SK-N-SH (cell line): ENCODE measurements around the gene RLBP1. TPM values are rescaled to one million over a fixed set of nuclear protein-coding genes. Genes with fewer than 3 reads are reported as not detected.

Experiments used
- CTCF ChIA-PET: fragments of 300-600, 350-600 bp; formaldehyde crosslinking; extraction: SDS; loops from one replicate; lab custom pipeline; 2021; lab: Yijun Ruan, JAX
- POLR2A ChIA-PET: fragments of 350-600 bp; sonication (Branson Sonifier 250); formaldehyde crosslinking; extraction: SDS; loops from one replicate; lab custom pipeline; 2020; ENCODE audit warnings: antibody characterized with exemption, inconsistent platforms; lab: Yijun Ruan, JAX
- DNase-seq: peaks from one replicate; pipeline ENCODE4 v3.0.0; 2012
- H2AFZ ChIP-seq: fragments of 200-600 bp; sonication (generic); 2 replicates; pipeline ENCODE4 v1.8.1; 2016; ENCODE audit warnings: antibody characterized with exemption, mild to moderate bottlenecking, low read depth
- H3F3A ChIP-seq: fragments of 200-600 bp; sonication (generic); replicated peaks from 2 replicates; pipeline ENCODE3; 2016; ENCODE audit warnings: antibody characterized with exemption, mild to moderate bottlenecking; ENCODE audit not compliant: insufficient read depth
- H3K27ac ChIP-seq, 2 experiments: fragments of 200-500 bp in 1 of 2; fragments of 200-600 bp in 1 of 2; sonication (Bioruptor generic) in 1 of 2; sonication (generic), shearing (Covaris generic) in 1 of 2; 2 replicates each; pipeline versions ENCODE4 v1.5.1 to v1.6.1; 2014 to 2016; ENCODE audit warnings: low read depth in 2 of 2, inconsistent platforms in 1 of 2, low read length in 1 of 2, mild to moderate bottlenecking in 1 of 2, mixed read lengths in 1 of 2
- H3K27me3 ChIP-seq: fragments of 200-600 bp; sonication (generic), shearing (Covaris generic); 2 replicates; pipeline ENCODE4 v1.6.1; 2016; ENCODE audit warnings: mixed run types; ENCODE audit not compliant: insufficient read depth
- H3K36me3 ChIP-seq, 2 experiments: fragments of 200-500 bp in 1 of 2; fragments of 200-600 bp in 1 of 2; sonication (Bioruptor generic) in 1 of 2; sonication (generic) in 1 of 2; replicated peaks in 1 of 2; 2 replicates each; pipeline versions ENCODE3 to v1.5.1; 2014 to 2016; ENCODE audit warnings: low read length in 1 of 2, mild to moderate bottlenecking in 1 of 2; ENCODE audit not compliant: insufficient read depth in 2 of 2, control insufficient read depth in 1 of 2
- H3K4me1 ChIP-seq, 2 experiments: fragments of 200-500 bp in 1 of 2; fragments of 200-600 bp in 1 of 2; sonication (Bioruptor generic) in 1 of 2; sonication (generic), shearing (Covaris generic) in 1 of 2; 2 replicates each; pipeline versions ENCODE4 v1.5.1 to v1.6.1; 2014 to 2016; ENCODE audit warnings: low read depth in 1 of 2, low read length in 1 of 2, mixed run types in 1 of 2; ENCODE audit not compliant: insufficient read depth in 2 of 2, control insufficient read depth in 1 of 2
- H3K4me2 ChIP-seq: fragments of 200-600 bp; sonication (generic), shearing (Covaris generic); 2 replicates; pipeline ENCODE4 v1.6.1; 2017; ENCODE audit warnings: mixed run types
- H3K4me3 ChIP-seq, 2 experiments: fragments of 200-500 bp in 1 of 2; fragments of 200-600 bp in 1 of 2; sonication (Bioruptor generic) in 1 of 2; sonication (generic), shearing (Covaris generic) in 1 of 2; 2 replicates each; pipeline versions ENCODE4 v1.5.1 to v1.8.1; 2014 to 2016; ENCODE audit warnings: low read depth in 2 of 2, inconsistent platforms in 1 of 2, low read length in 1 of 2, mild to moderate bottlenecking in 1 of 2, mixed read lengths in 1 of 2, moderate library complexity in 1 of 2
- H3K79me2 ChIP-seq: fragments of 200-600 bp; sonication (generic); 2 replicates; pipeline ENCODE4 v1.8.1; 2017; ENCODE audit warnings: mild to moderate bottlenecking; ENCODE audit not compliant: insufficient read depth
- H3K9ac ChIP-seq: fragments of 200-600 bp; sonication (generic); 2 replicates; pipeline ENCODE4 v1.6.1; 2017; ENCODE audit warnings: mixed run types
- H3K9me2 ChIP-seq: fragments of 200-600 bp; sonication (generic); 2 replicates; pipeline ENCODE4 v1.6.1; 2017; ENCODE audit warnings: mixed run types
- H3K9me3 ChIP-seq: fragments of 200-600 bp; sonication (generic); 2 replicates; pipeline ENCODE4 v1.6.1; 2017; ENCODE audit warnings: mixed run types, mild to moderate bottlenecking, moderate library complexity
- H4K20me1 ChIP-seq: fragments of 200-600 bp; sonication (generic); 2 replicates; pipeline ENCODE4 v1.6.1; 2017; ENCODE audit warnings: mild to moderate bottlenecking, mixed run types; ENCODE audit not compliant: insufficient read depth
- GATA2 ChIP-seq: sonication (generic); formaldehyde crosslinking; IDR thresholded peaks from 2 replicates; pipeline ENCODE4 v1.5.0; 2020; ENCODE audit warnings: mild to moderate bottlenecking, missing genetic modification reagents
- MEF2A ChIP-seq: IDR thresholded peaks from 2 replicates; pipeline ENCODE4 v1.4.0; 2012; ENCODE audit warnings: low read depth, borderline replicate concordance
- RAD21 ChIP-seq: IDR thresholded peaks from 2 replicates; pipeline ENCODE4 v1.6.1; 2012; ENCODE audit warnings: mild to moderate bottlenecking, low read length
- SMC3 ChIP-seq: IDR thresholded peaks from 2 replicates; pipeline ENCODE4 v1.6.1; 2012; ENCODE audit warnings: low read depth, low read length, improper control_type of control experiment
- TAF1 ChIP-seq: IDR thresholded peaks from 2 replicates; pipeline ENCODE4 v1.6.1; 2012; ENCODE audit warnings: low read depth, mild to moderate bottlenecking, low read length, moderate library complexity, borderline replicate concordance
- TEAD4 ChIP-seq: IDR thresholded peaks from 2 replicates; pipeline ENCODE4 v1.4.0; 2012; ENCODE audit warnings: mild to moderate bottlenecking, borderline replicate concordance; ENCODE audit not compliant: insufficient read depth
- WGBS: methylation state at CpG from one replicate; pipeline ENCODE4 v1.1.6; 2017; ENCODE audit warnings: low lambda C conversion rate; 5-methylcytosine and 5-hydroxymethylcytosine counted together
- polyA plus RNA-seq, 3 experiments: library from polyadenylated mRNA; depleted of rRNA; stranded (reverse); fragments of >200 nt; gene quantifications; 2 replicates each; pipeline ENCODE4 v1.2.3, GENCODE V29; 2012
- TF ChIP-seq, protein P1 (sequence below): IDR thresholded peaks from 2 replicates; pipeline ENCODE4 v1.4.0; 2012; ENCODE audit warnings: low read depth, borderline replicate concordance
- TF ChIP-seq, protein P2 (sequence below): IDR thresholded peaks from 2 replicates; pipeline ENCODE4 v1.6.1; 2012; ENCODE audit warnings: mild to moderate bottlenecking, low read depth, low read length, moderate library complexity

RLBP1 gene
- polyA plus RNA-seq, 1 of the 3 experiments (the other 2 are of a cell fraction), result not detected

DNA sequence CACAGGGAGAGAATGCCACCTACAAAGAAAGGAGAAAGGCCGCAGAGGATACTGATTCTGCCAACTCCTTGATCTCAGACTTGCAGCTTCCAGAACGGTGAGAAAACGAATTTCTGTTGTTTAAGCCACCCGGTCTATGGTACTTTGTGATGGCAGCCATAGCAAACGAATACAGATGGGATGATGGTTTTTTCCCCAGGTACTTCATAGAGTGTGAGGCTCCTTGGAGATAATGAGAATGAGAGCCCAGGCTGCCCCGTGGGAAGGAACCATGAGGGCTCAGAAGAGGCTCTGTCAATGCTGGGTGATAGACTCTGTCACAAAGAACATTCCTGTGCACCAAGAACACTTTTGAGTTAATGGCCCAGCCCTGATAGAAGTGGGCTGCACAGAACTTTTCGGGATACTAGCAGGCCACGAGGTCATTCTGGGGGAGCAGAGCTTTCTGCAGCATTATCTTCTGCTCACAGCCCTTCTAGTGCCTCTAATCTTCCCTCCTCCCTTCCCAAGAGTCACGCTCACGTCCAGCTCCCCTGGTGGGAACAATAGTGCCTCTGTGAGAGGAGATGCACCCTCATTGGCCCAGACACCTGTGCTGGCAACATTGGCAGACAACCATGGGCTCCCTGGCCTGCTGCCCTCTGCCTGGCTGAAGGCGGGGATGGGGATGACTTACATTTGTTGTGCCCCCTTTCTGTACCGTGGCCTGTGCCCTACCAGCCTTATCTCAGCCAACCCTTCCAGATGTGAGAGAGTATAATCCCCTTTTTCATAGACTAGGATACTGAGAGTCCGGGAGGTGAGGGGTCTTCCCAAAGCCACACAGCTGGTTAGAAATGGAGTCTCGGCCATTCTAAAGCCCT is 5.2 kb upstream of the RLBP1 start:
- H3K27ac ChIP-seq, result no peak overlapping the region
- DNase-seq, result no peak
- POLR2A ChIA-PET, result no interaction called here

DNA sequence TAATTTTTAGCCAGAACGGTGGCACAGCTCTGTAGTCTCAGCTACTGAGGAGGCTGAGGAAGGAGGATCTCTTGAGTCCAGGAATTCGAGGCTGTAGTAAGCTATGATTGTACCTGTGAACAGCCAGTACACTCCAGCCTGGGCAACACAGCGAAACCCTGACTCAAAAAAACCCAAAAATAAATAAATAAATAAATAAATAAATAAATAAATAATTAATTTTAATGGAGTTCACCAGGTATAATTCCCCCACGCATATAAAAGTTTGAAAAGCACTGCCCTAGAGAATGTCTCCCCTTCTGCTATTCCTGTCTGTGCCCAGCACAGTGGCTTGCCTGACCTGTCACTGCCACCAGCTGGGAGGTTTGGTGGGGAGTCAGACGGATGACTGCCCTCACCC is 4.2 kb upstream of the RLBP1 start:
- H3K4me2 ChIP-seq, result no peak overlapping the region
- no peaks in the 10 kb centered on the region for H3K36me3 ChIP-seq
- CTCF ChIA-PET, result interaction anchor here (7.4 kb wide), 1 partner anchor 19 kb away, joined by 56 read pairs; no protein-coding TSS in a partner anchor
- 74% methylated on average over 5 of the region's 5 CpGs for WGBS
- H3K9me2 ChIP-seq, result no peaks in the 10 kb centered on the region
- TF ChIP-seq TEAD4 (no peak), RAD21 (no peak)
- TF ChIP-seq, protein P1, sequence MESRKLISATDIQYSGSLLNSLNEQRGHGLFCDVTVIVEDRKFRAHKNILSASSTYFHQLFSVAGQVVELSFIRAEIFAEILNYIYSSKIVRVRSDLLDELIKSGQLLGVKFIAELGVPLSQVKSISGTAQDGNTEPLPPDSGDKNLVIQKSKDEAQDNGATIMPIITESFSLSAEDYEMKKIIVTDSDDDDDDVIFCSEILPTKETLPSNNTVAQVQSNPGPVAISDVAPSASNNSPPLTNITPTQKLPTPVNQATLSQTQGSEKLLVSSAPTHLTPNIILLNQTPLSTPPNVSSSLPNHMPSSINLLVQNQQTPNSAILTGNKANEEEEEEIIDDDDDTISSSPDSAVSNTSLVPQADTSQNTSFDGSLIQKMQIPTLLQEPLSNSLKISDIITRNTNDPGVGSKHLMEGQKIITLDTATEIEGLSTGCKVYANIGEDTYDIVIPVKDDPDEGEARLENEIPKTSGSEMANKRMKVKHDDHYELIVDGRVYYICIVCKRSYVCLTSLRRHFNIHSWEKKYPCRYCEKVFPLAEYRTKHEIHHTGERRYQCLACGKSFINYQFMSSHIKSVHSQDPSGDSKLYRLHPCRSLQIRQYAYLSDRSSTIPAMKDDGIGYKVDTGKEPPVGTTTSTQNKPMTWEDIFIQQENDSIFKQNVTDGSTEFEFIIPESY, result no peak
- no peak overlapping the region for H2AFZ ChIP-seq
- H3K27me3 ChIP-seq, result no peaks in the 10 kb centered on the region
- no peaks in the 10 kb centered on the region for H3K9me3 ChIP-seq
- H3K79me2 ChIP-seq, result no peaks in the 10 kb centered on the region
- H3K4me3 ChIP-seq, result no peak overlapping the region
- H4K20me1 ChIP-seq, result no peaks in the 10 kb centered on the region
- POLR2A ChIA-PET, result no interaction called here
- no peak overlapping the region for H3K9ac ChIP-seq
- DNase-seq, result no peak
- no peaks in the 10 kb centered on the region for H3K4me1 ChIP-seq
- no peaks in the 10 kb centered on the region for H3F3A ChIP-seq
- H3K27ac ChIP-seq, result no peak overlapping the region

More for the DNA sequence above, 5.2 kb upstream of the RLBP1 start:
- CTCF ChIA-PET, result interaction anchor here (7.4 kb wide), 1 partner anchor 20 kb away, joined by 56 read pairs; no protein-coding TSS in a partner anchor
- no peaks in the 10 kb centered on the region for H4K20me1 ChIP-seq
- H3K9ac ChIP-seq, result no peak overlapping the region
- H3K9me2 ChIP-seq, result no peaks in the 10 kb centered on the region
- no peaks in the 10 kb centered on the region for H3K36me3 ChIP-seq
- TF ChIP-seq GATA2 (no peak), MEF2A (no peak)
- TF ChIP-seq, all 33 proteins: peak for 0
- WGBS, result 71% methylated on average over 14 of the region's 14 CpGs
- no peaks in the 10 kb centered on the region for H3K79me2 ChIP-seq
- H2AFZ ChIP-seq, result no peak overlapping the region
- no peaks in the 10 kb centered on the region for H3K9me3 ChIP-seq
- H3K4me3 ChIP-seq, result no peak overlapping the region
- H3F3A ChIP-seq, result no peaks in the 10 kb centered on the region
- no peaks in the 10 kb centered on the region for H3K27me3 ChIP-seq
- H3K4me2 ChIP-seq, result no peak overlapping the region
- H3K4me1 ChIP-seq, result no peaks in the 10 kb centered on the region

DNA sequence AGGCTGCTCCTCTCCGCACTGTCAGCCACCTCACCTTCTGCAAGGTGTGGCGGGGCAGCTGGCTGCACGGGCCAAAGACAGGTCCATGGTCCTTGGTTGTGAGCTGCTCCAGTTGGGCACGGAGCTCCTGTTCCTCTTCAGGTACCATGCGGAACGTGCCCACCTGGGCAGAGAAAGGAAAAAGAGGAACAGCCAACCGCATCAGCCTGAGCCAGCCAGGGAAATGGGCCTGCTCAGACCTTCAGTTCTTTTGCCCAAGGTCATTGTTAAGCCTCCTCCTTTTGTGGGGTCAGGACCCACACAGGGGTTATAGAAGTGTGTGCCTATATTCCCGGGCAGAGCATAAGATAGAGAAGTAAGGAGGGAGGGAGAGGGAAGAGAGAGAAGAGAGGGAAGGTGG is 2.8 kb downstream of the RLBP1 start:
- Histone ChIP-seq H3K9ac (no peak overlapping the region), H3K4me3 (no peak overlapping the region), H3F3A (no peaks in the 10 kb centered on the region), H3K79me2 (no peaks in the 10 kb centered on the region), H3K4me1 (no peaks in the 10 kb centered on the region), H4K20me1 (no peaks in the 10 kb centered on the region), H3K36me3 (no peaks in the 10 kb centered on the region), H3K4me2 (no peak overlapping the region), H3K9me3 (no peaks in the 10 kb centered on the region)
- CTCF ChIA-PET, result interaction anchor here (4.3 kb wide), 1 partner anchor 11 kb away, joined by 39 read pairs; no protein-coding TSS in a partner anchor
- DNase-seq, result no peak
- POLR2A ChIA-PET, result no interaction called here
- 84% methylated on average over 5 of the region's 8 CpGs for WGBS
- TF ChIP-seq, protein P1, result no peak
- no peak for TF ChIP-seq TAF1
- TF ChIP-seq, protein P2, sequence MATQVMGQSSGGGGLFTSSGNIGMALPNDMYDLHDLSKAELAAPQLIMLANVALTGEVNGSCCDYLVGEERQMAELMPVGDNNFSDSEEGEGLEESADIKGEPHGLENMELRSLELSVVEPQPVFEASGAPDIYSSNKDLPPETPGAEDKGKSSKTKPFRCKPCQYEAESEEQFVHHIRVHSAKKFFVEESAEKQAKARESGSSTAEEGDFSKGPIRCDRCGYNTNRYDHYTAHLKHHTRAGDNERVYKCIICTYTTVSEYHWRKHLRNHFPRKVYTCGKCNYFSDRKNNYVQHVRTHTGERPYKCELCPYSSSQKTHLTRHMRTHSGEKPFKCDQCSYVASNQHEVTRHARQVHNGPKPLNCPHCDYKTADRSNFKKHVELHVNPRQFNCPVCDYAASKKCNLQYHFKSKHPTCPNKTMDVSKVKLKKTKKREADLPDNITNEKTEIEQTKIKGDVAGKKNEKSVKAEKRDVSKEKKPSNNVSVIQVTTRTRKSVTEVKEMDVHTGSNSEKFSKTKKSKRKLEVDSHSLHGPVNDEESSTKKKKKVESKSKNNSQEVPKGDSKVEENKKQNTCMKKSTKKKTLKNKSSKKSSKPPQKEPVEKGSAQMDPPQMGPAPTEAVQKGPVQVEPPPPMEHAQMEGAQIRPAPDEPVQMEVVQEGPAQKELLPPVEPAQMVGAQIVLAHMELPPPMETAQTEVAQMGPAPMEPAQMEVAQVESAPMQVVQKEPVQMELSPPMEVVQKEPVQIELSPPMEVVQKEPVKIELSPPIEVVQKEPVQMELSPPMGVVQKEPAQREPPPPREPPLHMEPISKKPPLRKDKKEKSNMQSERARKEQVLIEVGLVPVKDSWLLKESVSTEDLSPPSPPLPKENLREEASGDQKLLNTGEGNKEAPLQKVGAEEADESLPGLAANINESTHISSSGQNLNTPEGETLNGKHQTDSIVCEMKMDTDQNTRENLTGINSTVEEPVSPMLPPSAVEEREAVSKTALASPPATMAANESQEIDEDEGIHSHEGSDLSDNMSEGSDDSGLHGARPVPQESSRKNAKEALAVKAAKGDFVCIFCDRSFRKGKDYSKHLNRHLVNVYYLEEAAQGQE, result no peak
- no peak for TF ChIP-seq SMC3
- TF ChIP-seq TEAD4, result no peak
- TF ChIP-seq, all 33 proteins: peak for 0
- H3K9me2 ChIP-seq, result no peaks in the 10 kb centered on the region
- H3K27me3 ChIP-seq, result no peaks in the 10 kb centered on the region; the same call in 1 of the 2 replicates
- H3K27ac ChIP-seq, result no peak overlapping the region
- H2AFZ ChIP-seq, result no peak overlapping the region
